H9 (cell line): ENCODE measurements around the gene PVR. TPM values are rescaled to one million over a fixed set of nuclear protein-coding genes. Genes with fewer than 3 reads are reported as not detected.

ENCODE experiments used
- DNase-seq: peaks from one replicate; pipeline ENCODE4 v3.0.0-alpha.2; 2017
- H2AFZ ChIP-seq: one replicate; pipeline ENCODE4 v1.6.1; 2013; ENCODE audit warnings: mild to moderate bottlenecking, low read length, control low read depth, moderate library complexity
- H2AK5ac ChIP-seq: 2 replicates; pipeline ENCODE4 v1.6.1; 2013; ENCODE audit warnings: low read length, control low read depth, mixed read lengths; ENCODE audit not compliant: insufficient read length
- H2BK120ac ChIP-seq: one replicate; pipeline ENCODE4 v1.6.1; 2013; ENCODE audit warnings: low read depth, mild to moderate bottlenecking, low read length, control low read depth, inconsistent platforms; ENCODE audit not compliant: poor library complexity, severe bottlenecking
- H2BK12ac ChIP-seq: 2 replicates; pipeline ENCODE4 v1.6.1; 2013; ENCODE audit warnings: low read length, control low read depth, mixed read lengths, low read depth; ENCODE audit not compliant: insufficient read length
- H2BK15ac ChIP-seq: 2 replicates; pipeline ENCODE4 v1.6.1; 2013; ENCODE audit warnings: low read depth, low read length, control low read depth
- H2BK20ac ChIP-seq: one replicate; pipeline ENCODE4 v1.6.1; 2013; ENCODE audit warnings: low read depth, mild to moderate bottlenecking, low read length, control low read depth, inconsistent platforms; ENCODE audit not compliant: poor library complexity, severe bottlenecking
- H2BK5ac ChIP-seq: 2 replicates; pipeline ENCODE4 v1.6.1; 2013; ENCODE audit warnings: low read length, control low read depth, mixed read lengths; ENCODE audit not compliant: insufficient read length
- H3K14ac ChIP-seq: 2 replicates; pipeline ENCODE4 v1.6.1; 2013; ENCODE audit warnings: low read length, control low read depth; ENCODE audit not compliant: insufficient read depth
- H3K18ac ChIP-seq: 2 replicates; pipeline ENCODE4 v1.6.1; 2013; ENCODE audit warnings: low read depth, mild to moderate bottlenecking, mixed read lengths, low read length, control low read depth; ENCODE audit not compliant: insufficient read length
- H3K23ac ChIP-seq: 2 replicates; pipeline ENCODE4 v1.6.1; 2013; ENCODE audit warnings: low read length, control low read depth, mixed read lengths, low read depth; ENCODE audit not compliant: insufficient read length
- H3K23me2 ChIP-seq: 2 replicates; pipeline ENCODE4 v1.6.1; 2013; ENCODE audit warnings: low read depth, mild to moderate bottlenecking, mixed read lengths, low read length, control low read depth; ENCODE audit not compliant: insufficient read length, poor library complexity, severe bottlenecking
- H3K27ac ChIP-seq: 2 replicates; pipeline ENCODE4 v1.5.1; 2013; ENCODE audit warnings: low read length, control low read depth, mixed read lengths, low read depth; ENCODE audit not compliant: insufficient read length
- H3K27me3 ChIP-seq: 2 replicates; pipeline ENCODE4 v1.6.1; 2013; ENCODE audit warnings: low read length, control low read depth, inconsistent platforms; ENCODE audit not compliant: insufficient read depth
- H3K4ac ChIP-seq: 2 replicates; pipeline ENCODE4 v1.6.1; 2013; ENCODE audit warnings: low read depth, mild to moderate bottlenecking, control low read depth, inconsistent platforms, low read length, moderate library complexity
- H3K4me1 ChIP-seq: 2 replicates; pipeline ENCODE4 v1.6.1; 2013; ENCODE audit warnings: low read length, control low read depth, inconsistent platforms; ENCODE audit not compliant: insufficient read depth
- H3K4me2 ChIP-seq: 2 replicates; pipeline ENCODE4 v1.6.1; 2013; ENCODE audit warnings: low read length, control low read depth, mixed read lengths; ENCODE audit not compliant: insufficient read length, insufficient read depth
- H3K56ac ChIP-seq: 2 replicates; pipeline ENCODE4 v1.6.1; 2013; ENCODE audit warnings: low read depth, mild to moderate bottlenecking, mixed read lengths, low read length, control low read depth; ENCODE audit not compliant: insufficient read length
- H3K79me1 ChIP-seq: 2 replicates; pipeline ENCODE4 v1.6.1; 2013; ENCODE audit warnings: low read depth, mild to moderate bottlenecking, moderate library complexity, low read length, control low read depth, inconsistent platforms; ENCODE audit not compliant: insufficient read depth, poor library complexity, severe bottlenecking
- H3K79me2 ChIP-seq: 2 replicates; pipeline ENCODE4 v1.6.1; 2013; ENCODE audit warnings: low read length, control low read depth, inconsistent platforms; ENCODE audit not compliant: insufficient read depth
- H3K9ac ChIP-seq: 2 replicates; pipeline ENCODE4 v1.6.1; 2013; ENCODE audit warnings: low read length, control low read depth, mixed read lengths; ENCODE audit not compliant: insufficient read length; ENCODE audit errors: extremely low read depth
- H3K9me3 ChIP-seq: one replicate; pipeline ENCODE4 v1.6.1; 2013; ENCODE audit warnings: low read depth, low read length, inconsistent platforms; ENCODE audit not compliant: control insufficient read depth
- H3T11ph ChIP-seq: one replicate; pipeline ENCODE4 v1.6.1; 2013; ENCODE audit warnings: mild to moderate bottlenecking, low read length, control low read depth, inconsistent platforms
- H4K20me1 ChIP-seq: one replicate; pipeline ENCODE4 v1.6.1; 2013; ENCODE audit not compliant: control insufficient read depth, insufficient read length, insufficient read depth
- H4K5ac ChIP-seq: 2 replicates; pipeline ENCODE4 v1.6.1; 2013; ENCODE audit warnings: low read depth, mild to moderate bottlenecking, mixed read lengths, low read length, control low read depth; ENCODE audit not compliant: insufficient read length
- H4K8ac ChIP-seq: replicated peaks from 2 replicates; pipeline ENCODE4 v1.6.1; 2013; ENCODE audit warnings: low read length, control low read depth, mixed read lengths, low read depth; ENCODE audit not compliant: insufficient read length
- H4K91ac ChIP-seq: 2 replicates; pipeline ENCODE4 v1.6.1; 2013; ENCODE audit warnings: low read depth, mild to moderate bottlenecking, moderate library complexity, mixed read lengths, low read length, control low read depth; ENCODE audit not compliant: insufficient read length
- H3K27ac Mint-ChIP-seq, 3 experiments: 2 replicates in 2 of 3; 3 replicates in 1 of 3; pipeline ENCODE4 v1.8.0; 2020 to 2021; ENCODE audit warnings: mixed read lengths in 3 of 3, mild to moderate bottlenecking in 1 of 3, moderate library complexity in 1 of 3
- H3K27me3 Mint-ChIP-seq: 2 replicates; pipeline ENCODE4 v1.8.0; 2021; ENCODE audit warnings: low read depth, mild to moderate bottlenecking, moderate library complexity, mixed read lengths
- H3K36me3 Mint-ChIP-seq, 3 experiments: 2 replicates in 2 of 3; 3 replicates in 1 of 3; pipeline ENCODE4 v1.8.0; 2020 to 2021; ENCODE audit warnings: low read depth in 3 of 3, mixed read lengths in 3 of 3; ENCODE audit not compliant: insufficient read depth in 1 of 3
- H3K4me1 Mint-ChIP-seq, 2 experiments: 2 replicates each; pipeline ENCODE4 v1.8.0; 2020; ENCODE audit warnings: mixed read lengths in 2 of 2
- H3K4me3 Mint-ChIP-seq, 2 experiments: 2 replicates in 1 of 2; 3 replicates in 1 of 2; pipeline ENCODE4 v1.8.0; 2020 to 2021; ENCODE audit warnings: mild to moderate bottlenecking in 2 of 2, mixed read lengths in 2 of 2, moderate library complexity in 1 of 2
- H3K9me3 Mint-ChIP-seq, 2 experiments: 2 replicates in 1 of 2; 3 replicates in 1 of 2; pipeline ENCODE4 v1.8.0; 2020; ENCODE audit warnings: mild to moderate bottlenecking in 2 of 2, mixed read lengths in 2 of 2, moderate library complexity in 1 of 2
- CTCF ChIP-seq: fragments of 200-600 bp; sonication (generic); conservative IDR thresholded peaks from 3 replicates; pipeline ENCODE4 v1.8.0; 2021; ENCODE audit warnings: antibody characterized with exemption, mild to moderate bottlenecking
- WGBS: extraction: QIAGEN DNeasy Blood & Tissue Kit; methylation state at CpG from one replicate; pipeline ENCODE4 v1.1.7; 2013; ENCODE audit warnings: missing lambda C conversion rate, low lambda C conversion rate, mixed read lengths; ENCODE audit not compliant: insufficient read length; ENCODE audit errors: extremely low coverage; 5-methylcytosine and 5-hydroxymethylcytosine counted together
- total RNA-seq: library from RNA; stranded (reverse); gene quantifications from 2 replicates; pipeline ENCODE4 v1.2.1, GENCODE V29; 2021

PVR gene
- total RNA-seq, 1 experiment from 2014 or later, result 29.2 TPM

- no peaks in the 10 kb centered on the region for H4K20me1 ChIP-seq
Measured at GRCh38 chr19:44653343-44653742, 9.6 kb downstream of the PVR start.

More at GRCh38 chr19:44653343-44653742, 9.6 kb downstream of the PVR start:
- Histone ChIP-seq H4K5ac (no peak overlapping the region), H2BK12ac (no peak overlapping the region), H3K23me2 (no peaks in the 10 kb centered on the region), H3K79me1 (no peaks in the 10 kb centered on the region), H4K91ac (no peak overlapping the region), H3K27ac (no peak overlapping the region), H2BK5ac (no peak overlapping the region), H3K23ac (no peak overlapping the region), H3K4me1 (no peaks in the 10 kb centered on the region), H3K56ac (no peak overlapping the region), H2AFZ (no peak overlapping the region), H2BK20ac (no peak overlapping the region), H3K4me2 (no peak overlapping the region), H3K27me3 (no peaks in the 10 kb centered on the region), H3K18ac (no peak overlapping the region), H3K9me3 (no peaks in the 10 kb centered on the region), H3K79me2 (no peaks in the 10 kb centered on the region), H2BK120ac (no peak overlapping the region), H4K8ac (no peak overlapping the region), H3K14ac (no peak overlapping the region), H3K9ac (no peak overlapping the region), H2AK5ac (no peak overlapping the region), H3T11ph (no peak overlapping the region), H2BK15ac (no peak overlapping the region), H3K4ac (no peak overlapping the region)
- Mint-ChIP-seq H3K9me3 (peaks cover 2 to 4% of the 10 kb centered on the region in 2 experiments; a peak in 2 of 5 replicates), H3K27ac (no peak overlapping the region), H3K36me3 (peaks cover 39 to 84% (median 56%) of the 10 kb centered on the region in 3 experiments), H3K27me3 (no peaks in the 10 kb centered on the region), H3K4me3 (no peak overlapping the region), H3K4me1 (peaks cover 2 to 5% of the 10 kb centered on the region in 2 experiments; a peak in 2 of 4 replicates)
- DNase-seq, result no peak
- no peak for TF ChIP-seq CTCF
- no CpG with 5 or more reads among the region's 5 CpGs for WGBS
